Endothelial cell of umbilical vein (primary cell): ENCODE results near the gene ADSL.

Source experiments
- EZH2 ChIP-seq: IDR thresholded peaks from 2 replicates; pipeline ENCODE4 v1.6.1; 2012; ENCODE audit warnings: borderline replicate concordance, low read depth, mild to moderate bottlenecking, moderate library complexity, low read length, inconsistent platforms; ENCODE audit not compliant: severe bottlenecking
- FOS ChIP-seq: IDR thresholded peaks from 2 replicates; pipeline ENCODE4 v1.6.1; 2011; ENCODE audit warnings: mild to moderate bottlenecking, low read length, moderate library complexity, borderline replicate concordance; ENCODE audit not compliant: insufficient read depth
- GATA2 ChIP-seq: IDR thresholded peaks from 2 replicates; pipeline ENCODE4 v1.7.0; 2011; ENCODE audit warnings: low read depth, mild to moderate bottlenecking, moderate library complexity, mixed read lengths, low read length; ENCODE audit not compliant: insufficient read length, insufficient read depth
- JUN ChIP-seq: IDR thresholded peaks from 2 replicates; pipeline ENCODE4 v1.6.1; 2011; ENCODE audit warnings: borderline replicate concordance, low read depth; ENCODE audit not compliant: insufficient read length, insufficient read depth
- MYC ChIP-seq: IDR thresholded peaks from one replicate; pipeline ENCODE4 v1.6.1; 2011; ENCODE audit warnings: mild to moderate bottlenecking, low read depth, low read length
- POLR2A ChIP-seq: IDR thresholded peaks from 2 replicates; pipeline ENCODE4 v1.6.1; 2012; ENCODE audit warnings: low read depth, mild to moderate bottlenecking, control low read depth, low read length
- POLR2AphosphoS5 ChIP-seq: IDR thresholded peaks from 2 replicates; pipeline ENCODE4 v1.6.1; 2012; ENCODE audit warnings: low read depth, mild to moderate bottlenecking, control low read depth, low read length, moderate library complexity; ENCODE audit not compliant: insufficient read depth
- TF ChIP-seq, protein P1 (sequence below), 2 donors: IDR thresholded peaks; 1 replicate in 1 of 2; 2 replicates in 1 of 2; pipeline ENCODE4 v1.5.1; 2011; ENCODE audit warnings: low read length in 2 of 2, mild to moderate bottlenecking in 2 of 2, moderate library complexity in 2 of 2, control low read depth in 1 of 2, inconsistent platforms in 1 of 2, low read depth in 1 of 2; ENCODE audit not compliant: insufficient read depth in 1 of 2; ENCODE audit errors: extremely low read depth in 1 of 2
- TF ChIP-seq, protein P2 (sequence below): IDR thresholded peaks from 2 replicates; pipeline ENCODE4 v1.6.1; 2011; ENCODE audit not compliant: insufficient read depth, insufficient read length

DNA sequence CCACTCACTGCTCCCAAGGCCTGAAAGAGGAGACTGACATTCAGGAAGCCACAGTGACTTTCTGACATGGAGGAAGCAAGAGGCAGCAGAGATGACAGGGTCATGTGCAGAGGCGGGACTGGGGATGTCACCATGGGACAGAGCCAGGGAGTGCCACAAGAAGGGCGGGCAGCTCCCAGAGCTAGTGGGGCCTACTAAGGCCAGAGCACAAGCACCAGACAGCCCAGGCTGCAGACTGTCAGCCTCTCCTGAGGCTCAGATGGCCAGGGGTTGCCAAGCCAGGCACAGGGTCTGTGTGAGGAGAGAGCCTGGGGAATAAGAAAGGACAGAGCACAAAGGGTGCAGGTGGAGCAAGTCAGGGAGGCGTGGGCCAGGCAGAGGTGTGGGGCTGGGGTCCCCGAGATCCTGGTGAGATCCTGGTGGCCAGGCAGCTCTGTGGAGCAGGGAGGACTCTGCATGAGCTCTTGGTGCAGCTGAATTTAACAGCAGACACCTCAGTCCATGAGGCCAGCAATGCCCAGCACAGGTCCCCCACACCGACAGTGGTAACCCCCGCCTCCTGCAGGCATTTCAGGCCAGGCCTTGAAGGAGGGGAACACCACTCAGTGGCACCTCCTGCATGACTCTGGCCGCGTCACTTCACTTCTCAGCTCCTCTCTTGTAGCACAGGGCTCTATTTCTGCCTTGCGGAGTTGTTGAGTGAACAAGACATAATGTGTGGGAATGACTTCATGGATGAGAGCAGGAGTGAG, 76.4 kb downstream of the ADSL start:
- TF ChIP-seq POLR2AphosphoS5 (no peak), GATA2 (no peak), POLR2A (no peak), JUN (no peak), EZH2 (no peak), FOS (no peak), MYC (no peak)
- TF ChIP-seq, protein P1, sequence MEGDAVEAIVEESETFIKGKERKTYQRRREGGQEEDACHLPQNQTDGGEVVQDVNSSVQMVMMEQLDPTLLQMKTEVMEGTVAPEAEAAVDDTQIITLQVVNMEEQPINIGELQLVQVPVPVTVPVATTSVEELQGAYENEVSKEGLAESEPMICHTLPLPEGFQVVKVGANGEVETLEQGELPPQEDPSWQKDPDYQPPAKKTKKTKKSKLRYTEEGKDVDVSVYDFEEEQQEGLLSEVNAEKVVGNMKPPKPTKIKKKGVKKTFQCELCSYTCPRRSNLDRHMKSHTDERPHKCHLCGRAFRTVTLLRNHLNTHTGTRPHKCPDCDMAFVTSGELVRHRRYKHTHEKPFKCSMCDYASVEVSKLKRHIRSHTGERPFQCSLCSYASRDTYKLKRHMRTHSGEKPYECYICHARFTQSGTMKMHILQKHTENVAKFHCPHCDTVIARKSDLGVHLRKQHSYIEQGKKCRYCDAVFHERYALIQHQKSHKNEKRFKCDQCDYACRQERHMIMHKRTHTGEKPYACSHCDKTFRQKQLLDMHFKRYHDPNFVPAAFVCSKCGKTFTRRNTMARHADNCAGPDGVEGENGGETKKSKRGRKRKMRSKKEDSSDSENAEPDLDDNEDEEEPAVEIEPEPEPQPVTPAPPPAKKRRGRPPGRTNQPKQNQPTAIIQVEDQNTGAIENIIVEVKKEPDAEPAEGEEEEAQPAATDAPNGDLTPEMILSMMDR (IDR thresholded peaks at IDR 0.05; ENCODE audit: extremely low read depth in 1 of 2, insufficient read depth in 1 of 2, low read depth in 1 of 2, low read length in 2 of 2): no peak
- TF ChIP-seq, protein P2, sequence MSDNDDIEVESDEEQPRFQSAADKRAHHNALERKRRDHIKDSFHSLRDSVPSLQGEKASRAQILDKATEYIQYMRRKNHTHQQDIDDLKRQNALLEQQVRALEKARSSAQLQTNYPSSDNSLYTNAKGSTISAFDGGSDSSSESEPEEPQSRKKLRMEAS: no peak
